COLO668 (cell line): Measurements from ENCODE around the gene DSCAML1.
A peak's percentile ranks its signal among the peaks of the same experiment; 100 is the strongest.

Experiments used
- DNase-seq: peaks from one replicate; lab custom pipeline; 2025; ENCODE audit not compliant: unreplicated experiment; lab: John Stamatoyannopoulos, UW

The DSCAML1 gene

DNA sequence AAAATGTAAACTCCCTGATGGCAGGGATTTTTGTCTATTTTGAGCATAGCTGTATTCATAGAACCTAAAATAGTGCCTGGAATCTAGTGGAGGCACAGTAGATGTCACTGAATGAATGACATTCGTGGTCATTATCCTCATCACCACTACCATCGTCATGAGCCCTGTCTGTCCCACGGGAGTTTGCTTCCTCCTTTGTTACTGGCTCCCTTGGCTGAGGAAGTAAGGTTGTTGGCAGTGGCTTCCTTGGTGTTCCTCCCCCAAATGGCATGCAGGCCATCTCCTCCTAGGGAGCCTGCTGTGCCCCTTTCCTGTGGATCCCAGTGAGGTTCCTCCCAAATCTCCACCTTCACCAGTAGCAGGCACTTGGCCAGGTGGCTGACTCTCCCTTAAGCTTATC is 286.4 kb downstream of the DSCAML1 start:
- no peak for DNase-seq

DNA sequence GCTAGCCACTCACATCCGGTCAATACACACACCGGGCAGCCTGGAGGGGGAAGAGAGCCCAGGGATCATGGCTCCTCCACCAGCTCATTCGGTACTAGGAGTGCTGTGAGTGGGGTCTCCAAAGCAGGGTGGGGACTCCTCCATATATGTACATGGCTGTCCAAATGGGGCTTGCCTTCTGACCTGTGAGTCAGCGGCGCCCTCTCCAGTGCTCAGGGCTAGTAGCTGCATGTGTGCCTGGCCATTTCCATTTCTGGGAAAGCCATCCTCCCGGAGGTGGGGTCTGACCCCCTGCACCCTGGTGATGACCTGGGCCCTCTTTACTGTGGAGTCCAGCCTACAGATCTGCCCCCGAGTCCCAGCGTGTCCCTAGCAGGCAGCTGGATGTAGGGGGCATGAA is 287.5 kb downstream of the DSCAML1 start:
- DNase-seq, result no peak

DNA sequence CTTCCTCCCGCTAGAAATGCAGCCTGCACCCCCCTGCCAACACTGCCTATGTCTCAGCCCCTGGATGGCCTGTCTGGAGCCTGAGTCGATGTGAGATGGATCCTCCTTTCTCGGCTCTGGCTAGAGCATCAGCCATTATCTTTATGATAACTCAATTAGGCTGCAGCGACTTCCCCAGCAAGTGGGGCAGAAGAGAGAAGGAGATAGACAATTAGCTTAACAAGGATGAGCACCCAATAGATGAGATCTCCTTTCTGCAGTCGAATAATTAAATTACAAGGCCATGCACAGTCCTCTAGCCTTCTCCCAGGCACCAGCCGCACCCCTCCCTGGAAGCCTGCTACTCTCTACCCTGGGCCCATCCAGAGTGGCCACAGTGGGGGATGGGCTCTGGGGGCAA is 290.0 kb downstream of the DSCAML1 start:
- no peak for DNase-seq

DNA sequence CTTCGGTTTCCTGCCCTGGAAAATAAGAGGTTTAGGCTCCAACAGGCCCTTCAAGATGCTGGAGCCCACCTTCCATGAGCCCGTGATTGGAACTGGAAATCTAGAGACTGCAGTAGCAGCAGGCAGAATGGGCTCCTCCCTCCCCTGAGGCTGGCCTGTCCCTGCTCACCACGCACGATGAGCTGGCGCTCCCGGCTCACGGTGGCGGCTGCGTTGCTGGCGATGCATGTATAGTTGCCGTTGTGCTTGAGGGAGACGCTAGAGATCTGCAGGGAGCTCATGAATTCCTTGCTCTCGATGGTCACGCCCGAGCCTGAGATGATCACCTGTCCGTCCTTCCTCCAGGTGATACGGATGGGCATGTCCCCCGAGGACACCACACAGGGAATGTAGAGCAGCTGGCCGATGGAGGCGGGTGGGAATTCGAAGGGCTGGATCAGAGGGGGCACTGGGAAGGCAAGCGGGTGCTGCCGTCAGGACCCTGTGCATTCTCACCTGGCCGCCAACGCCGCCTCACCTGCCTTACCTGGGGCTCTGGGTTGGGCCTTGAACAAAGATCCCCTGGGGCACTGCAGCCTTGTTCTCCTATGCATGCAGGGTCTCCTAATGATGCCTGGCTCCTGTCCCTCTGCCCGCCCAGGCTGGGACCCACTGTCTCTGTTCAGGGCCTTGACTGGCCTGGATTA is 291.6 kb downstream of the DSCAML1 start:
- DNase-seq, result no peak

DNA sequence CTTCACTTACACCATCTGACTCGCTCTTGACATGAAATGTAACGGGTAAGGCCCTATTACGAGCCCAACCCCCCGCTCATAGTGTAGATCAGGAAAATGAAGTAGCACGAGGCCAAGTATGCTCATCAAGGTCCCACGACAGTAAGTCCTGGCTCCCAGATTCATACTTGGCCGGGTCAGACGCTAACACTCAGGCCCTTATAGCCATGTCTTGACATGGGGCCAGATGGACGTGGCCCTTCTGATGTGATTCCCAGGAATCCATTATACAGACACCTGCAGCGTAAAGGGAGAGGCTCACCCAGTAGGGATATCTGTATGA is 294.3 kb downstream of the DSCAML1 start:
- no peak for DNase-seq

DNA sequence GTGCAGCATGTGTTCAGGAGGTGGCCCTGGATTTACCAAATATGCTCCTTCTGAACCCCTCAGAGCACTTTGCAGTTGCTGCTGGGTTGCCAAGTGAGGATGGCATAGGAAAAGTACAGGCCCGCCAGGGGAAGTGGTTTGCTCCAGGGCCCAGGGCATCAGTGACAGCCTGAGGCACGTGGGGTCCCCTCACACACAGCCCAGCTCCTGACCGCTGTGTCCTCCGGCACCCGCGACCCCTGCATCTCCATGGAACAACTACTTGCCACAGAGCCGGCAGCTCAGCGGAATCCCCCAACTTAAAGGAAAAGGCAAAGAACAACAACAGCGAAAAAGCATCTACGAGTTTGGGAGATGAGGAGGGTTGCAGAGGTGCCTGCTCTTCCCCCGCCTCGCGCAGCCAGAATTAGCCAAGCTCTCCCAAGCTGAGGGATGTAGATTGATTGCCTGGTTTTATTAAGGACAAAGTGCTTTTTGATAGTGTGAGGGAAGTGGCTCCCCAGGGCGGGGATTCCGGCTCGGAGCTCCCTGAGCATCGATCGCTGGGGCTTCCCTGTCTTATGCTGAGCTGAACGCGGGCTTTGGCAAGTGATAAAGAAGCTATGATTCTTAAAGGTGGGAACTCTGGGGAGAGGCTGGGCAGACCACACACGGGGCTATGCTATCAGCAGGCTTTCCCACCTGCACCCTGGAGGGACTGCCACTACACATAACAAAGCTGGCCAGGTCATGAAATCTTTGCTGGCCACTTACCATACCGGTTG is 294.8 kb downstream of the DSCAML1 start:
- DNase-seq, result no peak

DNA sequence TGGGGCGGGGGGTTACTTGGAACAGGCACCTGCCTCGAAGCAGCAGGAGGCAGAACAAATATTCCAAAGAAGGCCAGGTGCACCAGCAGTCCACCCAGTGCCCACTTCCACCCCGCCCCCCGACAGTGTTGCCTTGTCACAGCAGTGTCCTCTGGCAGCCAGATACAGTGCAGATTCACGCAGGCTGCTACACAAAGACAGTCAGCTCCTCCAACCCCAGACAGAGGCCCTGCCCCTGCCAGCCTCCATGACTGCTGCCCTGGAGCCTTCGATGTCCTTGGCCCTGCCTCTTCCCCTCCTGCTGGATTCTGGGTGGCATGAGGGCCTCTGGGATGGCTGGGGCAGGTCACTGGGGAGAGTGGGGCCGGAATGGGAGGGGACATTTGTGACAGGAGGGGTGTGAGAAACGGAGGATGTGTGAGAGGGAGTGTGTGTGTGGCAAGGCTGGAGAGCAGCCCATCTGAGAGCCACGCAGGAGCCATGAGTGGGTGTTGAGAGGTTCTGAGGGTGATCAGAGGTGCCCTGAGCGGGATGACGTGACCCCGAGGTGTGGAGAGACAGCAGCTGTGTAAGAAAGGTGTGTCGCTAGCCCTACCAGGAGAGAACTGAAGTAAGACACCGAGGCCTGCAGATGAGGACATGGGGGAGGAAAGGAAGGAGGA is 295.6 kb downstream of the DSCAML1 start:
- peak; percentile 89 for DNase-seq

DNA sequence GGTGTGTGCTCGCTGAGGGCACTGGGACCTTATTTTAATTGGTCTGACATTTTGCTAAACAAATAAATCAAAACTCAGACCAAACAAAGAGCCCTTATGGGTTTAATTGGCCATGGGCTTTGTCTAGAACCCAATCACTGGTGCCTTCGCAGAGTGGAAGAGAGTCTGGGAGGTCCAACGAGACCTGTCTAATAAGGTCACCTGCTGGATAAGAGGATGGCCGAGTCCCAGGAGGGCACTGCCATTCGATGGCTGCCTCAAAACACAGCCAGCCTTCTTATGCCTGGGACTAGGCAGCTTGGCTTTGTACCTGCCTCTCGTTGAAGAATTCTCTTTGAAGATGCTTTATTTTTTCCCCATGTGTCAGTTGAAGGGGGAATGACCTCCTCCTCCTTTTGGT is 298.2 kb downstream of the DSCAML1 start:
- DNase-seq, result peak; percentile 32

DNA sequence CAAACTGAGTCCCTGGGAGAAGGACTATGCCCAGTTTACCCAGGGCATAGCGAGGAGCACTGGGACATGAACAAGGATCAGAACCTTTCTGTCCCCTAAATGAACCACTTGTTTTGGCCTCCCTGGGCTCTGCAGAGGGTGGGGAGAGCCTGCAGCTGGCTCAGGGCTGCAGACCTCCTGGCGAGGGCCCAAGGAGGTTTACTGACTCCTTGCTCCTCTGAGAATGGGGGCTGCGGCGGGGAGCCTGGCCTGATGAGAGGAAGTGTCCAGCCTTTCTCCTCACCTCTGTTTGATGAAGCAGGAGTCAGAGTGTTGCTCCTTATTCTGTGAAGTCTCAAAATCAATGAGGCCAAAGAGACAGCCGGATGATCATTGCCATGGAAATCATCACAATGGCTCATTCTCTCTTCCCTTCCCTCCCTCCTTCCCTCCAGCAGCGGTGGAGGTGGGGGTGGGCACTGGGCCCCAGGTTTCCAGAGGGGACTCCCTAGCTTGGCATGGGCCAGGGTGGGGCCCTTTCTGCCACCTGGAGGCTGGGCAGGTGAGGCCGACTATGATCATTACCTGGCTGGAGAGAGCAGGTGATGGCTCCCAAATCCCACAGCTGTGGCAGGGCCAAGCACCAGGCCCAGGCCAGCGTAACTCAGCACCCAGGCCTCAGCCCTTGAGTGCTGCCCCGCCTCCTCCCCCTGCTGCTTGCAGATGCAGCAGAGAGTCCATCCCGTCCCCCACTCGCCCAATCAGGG is 299.6 kb downstream of the DSCAML1 start:
- peak; percentile 75 for DNase-seq

DNA sequence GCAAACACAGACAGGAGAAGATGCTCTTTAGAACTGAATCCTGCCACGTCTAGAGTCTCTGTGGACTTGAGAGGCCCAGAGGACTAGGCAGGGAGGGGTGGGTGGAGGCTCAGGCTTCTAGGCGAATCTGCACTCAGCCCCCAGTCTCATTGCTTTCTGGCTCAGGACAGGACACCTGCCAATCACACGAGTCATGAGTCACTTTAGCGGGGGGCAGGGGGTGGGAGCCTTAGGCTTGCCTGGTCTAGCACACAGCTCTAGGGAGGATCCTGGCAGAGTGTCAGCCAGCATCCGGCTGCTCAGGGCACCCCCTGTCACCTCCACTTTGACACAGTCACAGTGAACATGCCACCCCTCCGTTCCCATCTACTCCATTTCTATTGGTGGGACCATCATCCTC is 301.7 kb downstream of the DSCAML1 start:
- DNase-seq, result peak; percentile 47

DNA sequence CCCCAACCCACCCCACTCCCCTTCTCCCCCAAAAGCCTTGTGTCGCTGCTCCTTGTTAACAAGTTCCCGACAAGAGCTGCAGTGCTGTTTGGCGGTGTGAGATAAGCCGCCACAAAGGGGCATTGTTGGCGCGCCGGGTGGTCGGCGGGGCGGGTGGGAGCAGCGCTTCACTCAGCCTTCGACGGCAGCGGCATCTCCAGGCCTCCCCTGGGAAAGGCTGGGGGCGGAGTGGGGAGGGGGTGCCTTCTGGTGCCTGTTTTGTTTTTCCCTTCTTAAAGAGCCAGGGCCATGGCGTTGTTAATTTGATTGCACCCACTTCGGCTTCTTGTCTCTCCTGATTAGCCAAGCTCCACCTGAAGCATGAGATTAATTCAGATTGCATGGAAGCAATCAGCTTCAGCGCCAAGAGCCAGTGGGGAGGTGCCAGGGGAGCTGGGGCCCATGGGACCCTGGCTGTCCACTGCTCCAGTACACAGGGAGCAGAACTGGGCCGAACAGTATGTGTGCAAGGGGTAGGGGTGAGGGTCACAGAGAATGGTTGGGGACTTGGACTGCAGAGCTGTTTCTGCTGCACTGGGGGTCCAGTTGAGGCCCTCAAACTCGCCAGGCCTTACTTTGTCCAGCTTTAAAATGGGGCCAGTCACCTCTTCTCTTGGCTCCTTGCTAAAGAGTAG is 304.3 kb downstream of the DSCAML1 start:
- no peak for DNase-seq

DNA sequence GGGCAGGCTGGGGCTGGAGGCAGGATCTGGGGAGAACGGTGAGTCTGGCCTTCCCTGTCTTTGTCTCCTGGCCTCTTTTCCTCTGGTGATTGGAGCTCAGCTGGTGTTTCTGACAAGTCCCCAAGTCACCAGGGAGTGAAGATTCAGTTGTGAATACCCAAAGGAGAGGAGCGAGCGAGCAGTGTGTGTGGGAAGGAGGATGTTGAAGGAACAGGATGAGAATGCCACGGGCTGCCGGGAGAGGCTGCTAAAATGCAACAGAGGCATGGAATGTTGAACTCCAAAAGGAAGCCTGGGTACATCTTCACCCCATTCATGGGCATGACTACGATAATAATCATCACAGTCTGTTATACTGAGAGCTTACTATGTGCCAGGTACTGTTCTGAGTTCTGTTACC is 306.1 kb downstream of the DSCAML1 start:
- no peak for DNase-seq

DNA sequence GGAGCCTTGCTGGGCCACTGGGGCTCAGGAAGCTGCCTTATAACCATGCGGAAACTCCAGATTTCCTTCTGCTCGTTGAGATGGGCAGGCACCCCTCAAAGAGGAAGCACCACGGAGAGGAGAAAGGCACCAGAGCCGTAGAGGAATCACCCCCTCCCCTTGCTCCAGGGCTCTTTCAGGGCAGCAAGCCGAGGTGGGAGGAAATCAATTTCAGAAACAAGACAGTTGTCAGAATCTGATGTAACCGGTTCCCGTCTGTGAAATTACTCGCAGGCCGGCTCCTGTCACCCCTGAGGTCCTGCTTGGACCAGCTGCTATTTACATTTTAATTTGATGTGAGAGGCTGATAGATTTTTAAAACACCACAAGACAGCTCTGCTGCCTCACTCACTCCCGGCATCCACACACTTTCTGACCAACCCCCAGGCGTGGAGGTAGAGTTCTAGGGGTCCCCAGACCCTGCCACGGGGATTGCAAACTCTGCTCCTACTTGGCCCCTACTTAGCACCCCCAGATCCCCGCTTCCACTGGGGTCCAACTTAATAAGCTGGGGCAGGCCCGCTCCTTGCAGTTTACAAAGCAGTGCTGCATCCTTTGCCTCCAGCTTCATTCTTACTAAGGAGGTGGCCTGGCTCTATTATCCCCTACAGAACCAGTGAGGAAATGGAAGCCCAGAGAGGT is 306.9 kb downstream of the DSCAML1 start:
- DNase-seq, result no peak

DNA sequence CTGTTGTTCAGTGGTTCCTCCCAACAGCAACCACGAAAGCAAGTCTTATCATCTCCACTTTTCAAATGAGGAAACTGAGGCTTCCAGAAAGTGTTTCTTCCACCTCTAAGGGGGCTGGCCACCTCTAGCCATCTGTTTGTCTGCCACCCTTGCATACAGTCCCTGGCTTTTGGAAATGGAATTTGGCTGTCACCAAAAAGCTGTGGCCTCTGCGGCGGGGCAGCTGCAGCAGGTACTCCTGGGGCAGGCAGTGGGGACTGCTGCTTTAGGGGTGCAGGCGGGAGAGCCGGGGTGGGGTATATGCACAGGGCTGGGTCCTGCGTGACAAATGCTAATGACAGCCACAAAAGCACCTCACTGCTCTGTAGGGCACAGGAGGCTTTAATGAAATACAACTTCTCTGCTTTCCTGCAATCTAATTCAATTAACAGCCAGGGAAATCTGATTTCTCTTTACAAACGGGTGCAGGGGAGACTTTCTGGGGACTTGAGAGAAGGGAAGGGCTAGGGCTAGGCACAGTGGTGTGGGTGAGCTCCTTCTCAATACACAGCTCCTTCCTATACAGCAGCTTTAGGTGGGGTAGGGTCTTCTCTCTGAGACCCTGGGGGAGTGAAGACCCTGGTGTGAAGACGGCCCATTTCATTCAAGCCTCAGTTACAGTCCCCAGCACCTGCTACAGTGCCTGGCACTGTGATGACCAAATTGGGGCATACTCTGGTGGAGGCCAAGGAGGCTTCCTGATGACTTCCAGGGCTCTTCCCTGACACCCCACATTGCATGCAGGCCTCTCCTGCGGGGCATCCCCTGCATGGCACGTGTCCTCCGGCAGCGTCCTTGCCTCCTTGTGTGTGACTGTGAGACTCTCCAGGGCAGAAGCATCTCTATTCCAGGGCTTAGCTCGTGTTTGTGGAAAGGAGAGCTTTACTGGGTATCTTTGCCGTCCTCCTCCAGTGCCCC is 307.7 kb downstream of the DSCAML1 start:
- DNase-seq, result no peak

DNA sequence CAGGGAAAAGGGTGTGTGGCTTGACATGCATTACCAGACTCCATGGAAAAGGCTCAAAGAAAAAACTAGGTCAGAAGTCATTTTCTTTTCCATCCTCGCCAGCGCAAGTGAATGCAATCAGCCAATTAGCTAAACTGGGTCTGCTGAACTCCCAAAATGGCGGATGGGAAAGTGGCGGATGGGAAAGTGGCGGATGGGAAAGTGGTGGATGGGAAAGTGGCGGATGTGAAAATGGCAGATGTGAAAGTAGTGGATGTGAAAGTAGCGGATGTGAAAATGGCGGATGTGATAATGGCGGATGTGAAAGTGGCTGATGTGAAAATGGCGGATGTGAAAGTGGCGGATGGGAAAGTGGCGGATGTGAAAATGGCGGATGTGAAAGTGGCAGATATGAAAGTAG is 311.0 kb downstream of the DSCAML1 start:
- DNase-seq, result no peak

DNA sequence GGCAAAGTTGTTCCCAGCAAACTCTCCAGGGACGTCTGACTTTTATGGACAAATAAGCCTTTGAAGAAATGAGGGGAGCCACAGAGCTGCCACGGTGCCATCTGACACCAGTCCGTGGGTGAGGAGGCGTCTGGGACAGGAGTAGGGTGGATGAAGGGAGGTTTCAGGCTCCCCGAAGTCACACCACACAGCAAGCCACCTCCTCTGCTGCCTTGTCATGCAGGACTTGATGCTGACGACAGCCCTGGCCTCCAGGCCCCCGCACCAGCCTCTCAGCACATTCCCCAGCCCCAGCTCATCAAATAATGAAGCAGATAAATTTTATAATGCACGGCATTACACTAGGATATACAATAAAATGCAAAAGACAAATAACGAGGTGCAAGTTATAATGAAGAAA is 312.9 kb downstream of the DSCAML1 start:
- no peak for DNase-seq

DNA sequence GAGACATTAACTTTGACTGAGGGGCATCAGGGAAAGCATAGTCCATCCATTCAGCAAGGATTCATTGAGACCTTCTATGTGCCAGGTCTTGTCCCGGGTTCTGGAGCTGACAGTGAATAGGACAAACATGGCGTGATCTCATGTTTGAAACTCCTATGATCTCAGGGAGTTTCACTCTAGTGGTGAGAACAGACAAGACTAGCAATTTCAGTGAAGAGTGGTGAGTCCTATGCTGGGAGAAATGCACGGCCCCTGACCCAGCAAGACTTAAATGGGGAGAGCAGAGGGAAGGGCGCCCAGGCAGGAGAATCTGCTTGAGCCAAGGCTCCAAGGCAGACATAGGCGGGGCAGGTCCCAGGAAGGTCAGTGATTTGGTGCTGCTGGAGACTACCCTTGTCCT is 313.6 kb downstream of the DSCAML1 start:
- DNase-seq, result no peak

DNA sequence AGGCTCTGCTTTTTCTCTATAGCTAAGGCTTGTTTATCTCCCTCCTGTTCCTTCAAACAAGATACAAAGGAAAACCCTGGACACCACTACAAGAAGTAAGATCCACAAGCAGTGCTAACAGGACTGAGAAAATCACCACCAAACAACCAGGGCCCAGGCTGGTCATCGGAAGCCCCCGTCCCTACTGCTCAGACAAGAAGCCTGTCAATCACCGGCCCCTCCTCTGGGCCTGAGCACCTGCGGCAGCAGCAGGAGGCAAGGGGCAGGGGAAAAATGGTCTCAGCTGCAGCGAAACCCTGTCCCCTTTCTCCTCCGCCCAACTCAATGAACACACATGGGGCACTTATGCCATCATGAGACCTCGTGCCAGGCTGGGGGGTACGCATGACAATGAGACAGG is 314.1 kb downstream of the DSCAML1 start:
- no peak for DNase-seq

DNA sequence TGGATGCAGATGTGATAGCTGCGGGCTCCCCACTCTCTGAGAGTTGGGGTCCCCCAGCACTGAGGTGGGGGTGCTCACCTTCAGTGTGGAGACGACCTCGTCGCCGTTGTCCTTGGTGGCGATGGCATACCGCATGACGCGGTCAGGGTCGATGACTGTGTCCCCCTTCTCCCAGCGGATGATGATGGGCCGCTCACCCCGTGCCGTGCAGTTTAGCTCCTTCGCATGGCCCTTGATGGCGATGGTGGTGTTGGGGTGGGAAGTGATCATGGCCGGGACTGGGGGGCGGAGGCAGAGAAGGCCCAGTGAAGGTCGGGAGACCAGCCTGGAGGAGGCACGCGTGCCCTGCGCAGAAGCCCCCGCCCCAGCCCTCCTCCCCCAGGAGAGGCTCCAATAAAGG is 315.1 kb downstream of the DSCAML1 start:
- no peak for DNase-seq
